HG03469 (cell line): Measurements from ENCODE around the gene WDR26.
"Not testable (repeated sequence)": the region's sequence is repeated elsewhere in the genome, so short reads cannot be mapped to it uniquely, and the experiment has no call there.

Experiments used
- ATAC-seq: cut with Tn5 transposase; IDR thresholded peaks from one replicate; pipeline ENCODE4 v1.9.1; 2021; ENCODE audit warnings: mild to moderate bottlenecking, moderate library complexity, moderate number of reproducible peaks; ENCODE audit not compliant: unreplicated experiment

Gene WDR26

DNA sequence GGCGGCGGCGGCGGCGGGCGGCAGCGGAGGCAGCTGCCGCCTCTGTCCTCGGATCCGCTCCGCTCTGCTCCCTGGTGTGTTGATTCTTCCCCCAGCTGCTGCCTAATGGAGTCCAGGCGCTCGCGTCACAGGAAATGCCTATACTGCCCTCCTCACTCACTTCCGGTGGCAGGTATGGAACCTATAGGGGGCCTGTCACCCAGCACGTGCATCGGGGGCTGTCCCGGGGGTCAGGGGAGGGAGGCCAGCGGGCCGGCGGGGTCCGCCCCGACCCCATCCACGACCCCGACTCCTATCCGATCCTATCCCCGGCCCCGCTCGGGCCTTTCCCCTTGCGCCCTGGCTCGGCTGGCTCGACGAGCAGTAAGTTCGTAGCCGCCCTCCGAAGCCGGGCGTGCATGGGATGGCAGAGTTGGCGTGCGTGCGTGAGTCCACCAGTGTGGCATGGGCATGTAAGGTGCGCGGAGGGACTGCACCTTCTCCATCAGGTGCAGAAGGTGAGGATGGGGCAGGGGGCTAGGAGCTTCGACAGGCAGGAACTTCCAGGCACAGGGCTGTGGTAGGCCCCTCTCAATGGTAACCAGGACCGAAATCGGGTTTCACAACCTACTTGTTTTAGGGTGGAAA is at the start of gene WDR26:
WDR26 (minus strand) TSS at position 107 of the 627 bp plus-strand sequence.
- ATAC-seq: peak; percentile 80

- ATAC-seq: not testable (repeated sequence)
Observed at GRCh38 chr1:224483206-224483605, 48.6 kb upstream of the WDR26 start.

DNA sequence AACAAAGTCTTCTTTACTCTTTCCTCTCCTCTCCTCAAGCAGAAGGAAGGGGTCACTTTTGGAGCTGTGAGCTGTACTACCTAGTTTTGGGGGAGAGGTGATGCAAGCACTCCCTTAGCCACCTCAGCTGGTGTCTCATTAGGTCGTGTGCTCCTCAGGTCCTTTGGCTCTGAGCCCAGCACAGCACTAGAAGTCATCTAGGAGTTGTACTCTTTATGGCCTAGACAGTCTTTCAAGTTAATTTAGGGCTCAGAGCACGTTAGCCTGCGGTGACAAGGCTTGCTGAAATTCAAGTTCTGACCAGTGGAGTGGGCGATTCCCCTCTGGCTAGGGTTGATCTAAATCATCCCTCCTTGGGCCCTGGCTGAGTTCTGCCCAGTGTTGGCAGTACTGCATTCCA is 48.0 kb upstream of the WDR26 start:
- no peak for ATAC-seq

DNA sequence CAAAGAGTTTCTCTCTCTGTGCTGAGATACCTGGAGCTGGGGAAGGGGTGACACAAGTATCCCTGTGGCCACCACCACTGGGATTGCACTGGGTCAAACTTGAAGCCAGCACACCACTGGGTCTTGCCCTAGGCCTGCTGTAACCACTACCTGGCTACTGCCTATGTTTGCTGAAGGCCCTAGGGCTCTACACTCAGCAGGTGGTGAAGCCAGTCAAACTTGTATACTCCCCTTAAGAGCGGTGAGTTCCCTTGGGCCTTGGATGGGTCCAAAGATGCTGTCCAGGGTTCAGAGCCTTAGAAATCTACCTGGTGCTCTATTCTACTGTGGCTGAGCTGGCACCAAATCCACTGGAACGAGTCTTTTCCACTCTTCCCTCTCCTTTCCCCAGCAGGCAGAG is 47.0 kb upstream of the WDR26 start:
- ATAC-seq: no peak

DNA sequence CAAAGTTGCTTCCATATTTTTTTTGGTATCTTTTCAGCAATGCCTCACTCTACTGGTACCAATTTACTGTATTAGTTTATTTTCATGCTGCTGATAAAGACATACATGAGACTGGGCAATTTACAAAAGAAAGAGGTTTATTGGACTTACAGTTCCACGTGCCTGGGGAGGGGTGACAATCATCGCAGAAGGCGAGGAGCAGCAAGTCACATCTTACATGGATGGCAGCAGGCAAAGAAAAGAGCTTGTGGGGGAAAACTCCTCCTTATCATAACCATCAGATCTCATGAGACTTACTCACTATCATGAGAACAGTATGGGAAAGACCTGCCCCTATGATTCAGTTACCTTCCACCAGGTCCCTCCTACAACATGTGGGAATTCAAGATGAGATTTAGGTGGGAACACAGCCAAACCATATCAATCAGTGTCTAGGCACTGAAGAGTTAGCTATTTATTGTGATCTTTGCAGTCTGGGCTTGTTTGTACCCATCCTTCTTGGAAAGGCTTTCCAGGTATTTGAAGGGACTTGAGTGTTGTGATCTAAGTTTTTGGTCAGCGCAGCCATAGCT is 46.4 kb upstream of the WDR26 start:
- ATAC-seq: not testable (repeated sequence)

- not testable (repeated sequence) for ATAC-seq
Observed at GRCh38 chr1:224480200-224480599, 45.6 kb upstream of the WDR26 start.

- no peak for ATAC-seq
Observed at GRCh38 chr1:224472806-224473205, 38.2 kb upstream of the WDR26 start.

GRCh38 chr1:224466154-224466553 is 31.6 kb upstream of the WDR26 start:
- ATAC-seq: no peak

DNA sequence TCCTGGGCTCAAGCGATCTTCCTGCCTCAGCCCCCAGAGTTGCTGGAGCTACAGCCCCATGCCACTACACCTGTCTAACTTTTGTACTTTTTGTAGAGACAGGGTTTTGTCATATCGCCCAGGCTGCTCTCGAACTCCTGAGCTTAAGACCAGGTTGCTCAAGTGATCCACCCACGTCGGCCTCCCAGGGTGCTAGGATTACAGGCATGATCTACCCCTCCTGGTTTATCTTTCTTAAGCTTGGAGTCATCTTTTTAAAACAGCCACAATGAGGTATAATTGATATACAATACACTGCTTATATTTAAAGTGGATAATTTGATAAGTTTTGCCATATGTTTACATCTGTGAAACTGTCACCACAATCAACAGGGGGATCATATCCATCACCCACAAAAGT is 25.4 kb upstream of the WDR26 start:
- ATAC-seq: no peak

GRCh38 chr1:224458996-224459395 is 24.4 kb upstream of the WDR26 start:
- ATAC-seq: no peak

DNA sequence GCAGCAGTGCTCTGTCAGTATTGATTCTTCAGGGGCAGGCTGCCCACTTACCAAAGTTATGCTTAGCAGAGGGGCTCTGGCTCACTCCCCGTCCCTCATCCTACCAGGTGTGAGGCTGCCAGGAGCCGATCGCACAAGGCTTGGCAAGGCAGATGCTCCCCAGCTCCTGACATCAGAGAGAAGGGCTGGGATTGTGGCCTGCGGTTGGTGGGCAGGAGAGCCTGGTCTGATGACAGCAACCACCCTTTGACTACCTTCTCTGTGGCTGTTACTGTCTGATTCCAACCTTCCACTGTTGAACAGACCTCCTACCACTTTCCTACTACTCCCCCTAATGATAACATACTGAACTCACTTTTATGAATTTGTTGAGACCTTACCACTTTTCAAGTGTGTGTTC is 23.7 kb upstream of the WDR26 start:
- no peak for ATAC-seq

DNA sequence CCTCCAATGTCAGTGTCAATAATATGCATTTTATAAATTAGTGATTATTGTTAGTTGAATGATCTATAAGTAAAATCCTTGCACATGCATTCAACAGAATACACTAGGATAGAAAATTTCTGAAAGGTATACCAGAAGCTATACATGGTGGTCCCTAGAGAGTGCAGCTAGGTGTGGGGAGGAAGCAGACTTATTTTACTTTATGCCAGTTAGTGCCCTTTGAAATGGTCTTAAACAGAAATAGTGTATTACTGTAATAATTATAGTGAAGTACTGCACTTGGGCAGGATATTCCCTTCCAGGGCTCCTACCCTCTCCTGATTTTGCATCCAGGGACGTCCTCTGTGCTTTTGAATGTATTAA is 23.2 kb upstream of the WDR26 start:
- ATAC-seq: no peak

DNA sequence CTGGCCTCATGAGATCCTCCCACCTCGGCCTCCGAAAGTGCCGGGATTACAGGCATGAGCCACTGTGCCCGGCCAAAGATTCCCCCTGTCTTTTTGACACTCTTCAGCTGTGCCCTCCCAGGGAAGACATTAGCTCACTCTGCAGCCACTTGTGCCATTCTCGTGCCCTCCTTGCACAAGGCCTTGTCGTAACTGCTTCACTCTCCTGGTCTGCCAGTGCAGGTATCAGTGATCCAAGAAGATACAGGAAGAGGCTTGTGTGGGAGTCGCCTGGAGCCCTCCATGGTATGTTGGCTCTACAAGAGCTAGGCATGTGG is 22.0 kb upstream of the WDR26 start:
- ATAC-seq: no peak

- no peak for ATAC-seq
Observed at GRCh38 chr1:224454402-224455055, 19.9 kb upstream of the WDR26 start.

DNA sequence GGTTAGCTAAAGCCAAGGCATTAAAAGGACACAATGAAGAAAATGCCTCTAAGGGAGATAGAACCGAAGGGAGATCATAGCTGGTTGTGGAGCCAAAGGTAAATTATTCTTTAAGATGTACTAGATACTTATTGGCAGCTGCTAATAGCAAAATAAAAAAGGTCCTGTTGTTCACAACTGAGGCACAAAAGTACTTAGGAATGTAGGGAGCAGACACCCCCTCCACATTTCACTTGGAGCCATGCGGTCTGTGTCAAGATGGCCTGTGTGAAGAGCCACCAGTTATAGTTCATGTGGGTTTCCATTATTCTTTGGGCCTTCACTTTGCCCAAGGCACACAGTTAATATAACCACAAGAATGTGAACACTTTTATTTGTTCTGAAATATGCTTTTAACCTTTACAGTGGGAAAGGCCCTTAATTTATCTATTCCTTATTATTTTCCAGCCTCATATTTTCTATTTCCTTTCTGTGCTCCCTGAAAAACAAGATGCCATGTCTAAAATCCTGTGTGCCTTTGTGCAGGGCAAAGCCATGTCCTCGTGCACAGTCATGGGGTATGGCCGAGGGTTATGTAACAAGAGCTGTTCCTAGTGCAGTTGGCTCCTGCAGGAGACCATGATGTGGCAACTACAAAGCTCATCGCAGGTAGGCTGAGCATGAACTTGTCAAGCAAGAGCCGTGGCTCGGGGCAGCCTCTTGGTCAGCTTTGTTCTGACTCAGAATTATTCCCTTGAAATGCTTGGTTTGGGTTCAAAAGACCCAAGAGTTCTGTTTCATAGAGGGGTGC is 16.2 kb upstream of the WDR26 start:
- ATAC-seq: no peak

DNA sequence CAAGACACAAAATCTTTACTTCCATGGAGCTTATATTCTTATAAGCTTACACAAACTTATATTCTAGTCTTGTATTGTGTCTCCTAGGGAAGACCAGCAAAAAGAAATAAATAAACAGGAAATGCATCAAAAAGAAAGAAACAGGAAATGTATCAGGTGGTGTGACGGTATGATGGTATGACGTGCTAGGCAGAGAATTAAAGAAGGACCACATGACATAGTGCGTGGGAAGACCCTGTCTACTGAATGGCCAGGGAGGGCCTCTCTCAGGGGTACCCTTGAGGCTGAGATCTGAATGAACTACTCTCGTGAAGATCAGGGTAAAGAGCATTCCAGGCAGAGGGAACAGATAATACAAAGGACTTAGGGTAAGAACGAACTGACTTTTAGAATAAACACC is 15.6 kb upstream of the WDR26 start:
- no peak for ATAC-seq

- ATAC-seq: no peak
Observed at GRCh38 chr1:224448453-224449017, 13.9 kb upstream of the WDR26 start.

DNA sequence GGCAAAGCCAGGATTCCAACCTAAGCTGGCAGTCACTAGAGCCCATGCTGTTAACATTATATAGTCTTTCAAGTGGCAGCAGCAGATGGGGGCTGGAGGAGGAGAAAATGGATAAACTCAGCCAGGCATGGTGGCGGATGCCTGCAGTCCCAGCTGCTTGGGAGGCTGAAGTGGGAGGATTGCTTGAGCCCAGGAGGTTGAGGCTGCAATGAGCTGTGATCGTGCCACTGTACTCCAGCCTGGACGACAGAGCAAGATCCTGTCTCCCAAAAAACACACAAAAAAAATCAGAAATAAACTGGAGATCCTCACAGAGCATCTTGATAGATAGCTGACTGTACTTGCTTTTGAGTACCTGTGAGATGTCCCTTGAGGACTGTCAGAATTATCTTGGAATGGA is 13.4 kb upstream of the WDR26 start:
- ATAC-seq: no peak

GRCh38 chr1:224447251-224447650 is 12.7 kb upstream of the WDR26 start:
- ATAC-seq: no peak

- ATAC-seq: no peak
Observed at GRCh38 chr1:224438989-224439388, 4.4 kb upstream of the WDR26 start.

GRCh38 chr1:224435999-224436398 is 1.4 kb upstream of the WDR26 start:
- no peak for ATAC-seq
